PFSK-1 (cell line): ENCODE data around the gene OGFOD3.

Source experiments
- POLR2AphosphoS5 ChIP-seq: IDR thresholded peaks from 2 replicates; pipeline ENCODE4 v1.6.1; 2012; ENCODE audit warnings: low read depth, mild to moderate bottlenecking, control low read depth, low read length, moderate library complexity
- REST ChIP-seq, 2 experiments: IDR thresholded peaks; 2 replicates each; pipeline versions ENCODE4 v1.6.1 to v1.8.0; 2011 to 2012; ENCODE audit warnings: low read depth in 2 of 2, low read length in 2 of 2, control low read depth in 1 of 2, inconsistent platforms in 1 of 2, mild to moderate bottlenecking in 1 of 2, moderate library complexity in 1 of 2; ENCODE audit not compliant: insufficient read depth in 1 of 2
- SIN3A ChIP-seq: IDR thresholded peaks from 2 replicates; pipeline ENCODE4 v1.6.1; 2012; ENCODE audit warnings: mild to moderate bottlenecking, low read length, moderate library complexity, borderline replicate concordance; ENCODE audit not compliant: insufficient read depth

- TF ChIP-seq POLR2AphosphoS5 (no peak), SIN3A (no peak), REST (IDR thresholded peaks at IDR 0.05; ENCODE audit: insufficient read depth in 1 of 2, low read depth in 2 of 2, low read length in 2 of 2) (no peak)
Observed at GRCh38 chr17:82344175-82344907, 74.0 kb downstream of the OGFOD3 start.
